ENCODE data around the gene TMOD2. TPM values are rescaled to one million over a fixed set of nuclear protein-coding genes. Genes with fewer than 3 reads are reported as not detected.

Gene TMOD2
- total RNA-seq, 4 donors from 2014 or later, result 7.1 to 14.1 (median 11.0) TPM

GRCh38 chr15:51738553-51738952, 12.8 kb upstream of the TMOD2 start:
- peak overlapping the region in 1 of 3 donors; percentile 82 for H3K27ac ChIP-seq
- H3K4me3 ChIP-seq (replicated peaks in 1 of 3), result no peak overlapping the region
- no peaks in the 10 kb centered on the region for H3K27me3 ChIP-seq
- peaks cover 7 to 9% of the 10 kb centered on the region in 2 donors for H3K4me1 ChIP-seq
- H3K36me3 ChIP-seq, result no peaks in the 10 kb centered on the region
- intact Hi-C loops (cut with DNase I), result no loop called here
- no peaks in the 10 kb centered on the region for H3K9me3 ChIP-seq
- TF ChIP-seq CTCF (IDR thresholded peaks at IDR 0.05), result no peak
- TF ChIP-seq POLR2A (IDR thresholded peaks at IDR 0.05), result no peak
- WGBS, 2 donors, result 70 to 86% methylated on average over 2 of the region's 2 CpGs
- DNase-seq, result no peak

- intact Hi-C loops (cut with DNase I), result no loop called here
- Histone ChIP-seq H3K9me3 (no peaks in the 10 kb centered on the region), H3K27ac (no peak overlapping the region), H3K27me3 (no peaks in the 10 kb centered on the region), H3K4me3 (replicated peaks in 1 of 3) (no peak overlapping the region), H3K4me1 (peaks cover 7 to 9% of the 10 kb centered on the region in 2 donors), H3K36me3 (no peaks in the 10 kb centered on the region)
- WGBS, 2 donors, result 98% methylated on average over 2 of the region's 2 CpGs
- TF ChIP-seq POLR2A (IDR thresholded peaks at IDR 0.05), result no peak
- no peak for TF ChIP-seq CTCF (IDR thresholded peaks at IDR 0.05)
- DNase-seq, result no peak
These were observed 12.2 kb upstream of the TMOD2 start for GRCh38 chr15:51739061-51739712.

- no peak overlapping the region for H3K27ac ChIP-seq
- H3K9me3 ChIP-seq, result no peaks in the 10 kb centered on the region
- WGBS, 2 donors, result 84% methylated on average over 5 of the region's 5 CpGs
- TF ChIP-seq POLR2A (IDR thresholded peaks at IDR 0.05), result no peak
- no peak for TF ChIP-seq CTCF (IDR thresholded peaks at IDR 0.05)
- no peak for DNase-seq
- H3K4me3 ChIP-seq (replicated peaks in 1 of 3), result no peak overlapping the region
- peaks cover 9 to 10% of the 10 kb centered on the region in 2 donors for H3K4me1 ChIP-seq
- H3K27me3 ChIP-seq, result no peaks in the 10 kb centered on the region
- intact Hi-C loops (cut with DNase I), result no loop called here
- no peaks in the 10 kb centered on the region for H3K36me3 ChIP-seq
These were observed 2.1 kb upstream of the TMOD2 start for GRCh38 chr15:51749307-51749706.

GRCh38 chr15:51750186-51750585, 1.2 kb upstream of the TMOD2 start:
- H3K4me3 ChIP-seq (replicated peaks in 1 of 3), result no peak overlapping the region
- H3K4me1 ChIP-seq, result peaks cover 9 to 10% of the 10 kb centered on the region in 2 donors
- H3K27ac ChIP-seq, result no peak overlapping the region
- no peaks in the 10 kb centered on the region for H3K36me3 ChIP-seq
- TF ChIP-seq CTCF (IDR thresholded peaks at IDR 0.05), result no peak
- no peak for TF ChIP-seq POLR2A (IDR thresholded peaks at IDR 0.05)
- H3K27me3 ChIP-seq, result no peaks in the 10 kb centered on the region
- WGBS, 2 donors, result 74 to 80% methylated on average over 4 of the region's 4 CpGs
- no peaks in the 10 kb centered on the region for H3K9me3 ChIP-seq
- no peak for DNase-seq
- intact Hi-C loops (cut with DNase I), result no loop called here

Measured in thyroid gland (tissue), 4 donors.